H1 (cell line): ENCODE data around the gene PCCA.

Experiments
- BCL11A ChIP-seq, 2 experiments: IDR thresholded peaks; one replicate each; pipeline ENCODE4 v1.6.1; 2011; ENCODE audit warnings: low read depth in 2 of 2, low read length in 2 of 2, mild to moderate bottlenecking in 2 of 2
- FOSL1 ChIP-seq: IDR thresholded peaks from 2 replicates; pipeline ENCODE4 v1.6.1; 2011; ENCODE audit warnings: mild to moderate bottlenecking, low read depth, low read length, moderate library complexity; ENCODE audit not compliant: insufficient read depth
- JUN ChIP-seq: IDR thresholded peaks from 2 replicates; pipeline ENCODE4 v1.6.1; 2011; ENCODE audit warnings: low read depth, mild to moderate bottlenecking, improper control_type of control experiment, low read length
- JUND ChIP-seq: IDR thresholded peaks from 2 replicates; pipeline ENCODE4 v1.6.1; 2011; ENCODE audit warnings: mild to moderate bottlenecking, improper control_type of control experiment, low read length
- RXRA ChIP-seq: IDR thresholded peaks from 2 replicates; pipeline ENCODE4 v1.6.1; 2011; ENCODE audit warnings: low read depth, mild to moderate bottlenecking, low read length, moderate library complexity; ENCODE audit not compliant: insufficient read depth
- TF ChIP-seq, protein P1 (sequence below), 3 experiments: IDR thresholded peaks; 1 replicate in 2 of 3; 2 replicates in 1 of 3; pipeline versions ENCODE4 v1.5.1 to v1.6.1; 2011; ENCODE audit warnings: low read length in 3 of 3, mild to moderate bottlenecking in 3 of 3, inconsistent platforms in 2 of 3, low read depth in 1 of 3, moderate library complexity in 1 of 3; ENCODE audit not compliant: insufficient read depth in 1 of 3; ENCODE audit errors: control extremely low read depth in 1 of 3

DNA sequence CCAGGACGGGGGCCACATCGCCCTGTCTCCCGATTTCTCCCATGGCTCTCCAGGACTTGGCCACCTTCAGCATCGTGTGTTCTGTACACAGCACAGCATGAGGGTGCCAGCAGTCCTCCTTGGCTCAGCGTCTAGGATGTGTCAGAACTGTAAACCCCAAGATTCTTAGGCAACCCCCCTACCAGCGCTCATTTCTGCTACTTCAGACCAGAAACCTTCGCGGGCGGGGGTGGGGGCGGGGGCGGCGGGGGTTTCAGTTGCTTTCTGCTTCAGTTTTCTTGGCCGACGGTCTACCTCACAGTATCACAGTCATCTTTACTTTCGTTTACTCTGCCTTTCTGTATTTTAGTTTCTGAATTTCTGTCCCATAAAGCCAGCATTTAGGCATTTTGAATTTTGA lies 417.3 kb downstream of the PCCA start:
- TF ChIP-seq JUN (no peak), FOSL1 (no peak), RXRA (no peak), BCL11A (IDR thresholded peaks at IDR 0.05; ENCODE audit: low read depth in 2 of 2, low read length in 2 of 2) (no peak), JUND (no peak)
- TF ChIP-seq, protein P1, sequence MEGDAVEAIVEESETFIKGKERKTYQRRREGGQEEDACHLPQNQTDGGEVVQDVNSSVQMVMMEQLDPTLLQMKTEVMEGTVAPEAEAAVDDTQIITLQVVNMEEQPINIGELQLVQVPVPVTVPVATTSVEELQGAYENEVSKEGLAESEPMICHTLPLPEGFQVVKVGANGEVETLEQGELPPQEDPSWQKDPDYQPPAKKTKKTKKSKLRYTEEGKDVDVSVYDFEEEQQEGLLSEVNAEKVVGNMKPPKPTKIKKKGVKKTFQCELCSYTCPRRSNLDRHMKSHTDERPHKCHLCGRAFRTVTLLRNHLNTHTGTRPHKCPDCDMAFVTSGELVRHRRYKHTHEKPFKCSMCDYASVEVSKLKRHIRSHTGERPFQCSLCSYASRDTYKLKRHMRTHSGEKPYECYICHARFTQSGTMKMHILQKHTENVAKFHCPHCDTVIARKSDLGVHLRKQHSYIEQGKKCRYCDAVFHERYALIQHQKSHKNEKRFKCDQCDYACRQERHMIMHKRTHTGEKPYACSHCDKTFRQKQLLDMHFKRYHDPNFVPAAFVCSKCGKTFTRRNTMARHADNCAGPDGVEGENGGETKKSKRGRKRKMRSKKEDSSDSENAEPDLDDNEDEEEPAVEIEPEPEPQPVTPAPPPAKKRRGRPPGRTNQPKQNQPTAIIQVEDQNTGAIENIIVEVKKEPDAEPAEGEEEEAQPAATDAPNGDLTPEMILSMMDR (IDR thresholded peaks at IDR 0.05; ENCODE audit: control extremely low read depth in 1 of 3, insufficient read depth in 1 of 3, low read depth in 1 of 3, low read length in 3 of 3): no peak
